ENCODE measurements around the gene MCAM. TPM values are rescaled to one million over a fixed set of nuclear protein-coding genes. Genes with fewer than 3 reads are reported as not detected.

MCAM gene
- total RNA-seq, 1 experiment from 2014 or later: 38.8 TPM

DNA sequence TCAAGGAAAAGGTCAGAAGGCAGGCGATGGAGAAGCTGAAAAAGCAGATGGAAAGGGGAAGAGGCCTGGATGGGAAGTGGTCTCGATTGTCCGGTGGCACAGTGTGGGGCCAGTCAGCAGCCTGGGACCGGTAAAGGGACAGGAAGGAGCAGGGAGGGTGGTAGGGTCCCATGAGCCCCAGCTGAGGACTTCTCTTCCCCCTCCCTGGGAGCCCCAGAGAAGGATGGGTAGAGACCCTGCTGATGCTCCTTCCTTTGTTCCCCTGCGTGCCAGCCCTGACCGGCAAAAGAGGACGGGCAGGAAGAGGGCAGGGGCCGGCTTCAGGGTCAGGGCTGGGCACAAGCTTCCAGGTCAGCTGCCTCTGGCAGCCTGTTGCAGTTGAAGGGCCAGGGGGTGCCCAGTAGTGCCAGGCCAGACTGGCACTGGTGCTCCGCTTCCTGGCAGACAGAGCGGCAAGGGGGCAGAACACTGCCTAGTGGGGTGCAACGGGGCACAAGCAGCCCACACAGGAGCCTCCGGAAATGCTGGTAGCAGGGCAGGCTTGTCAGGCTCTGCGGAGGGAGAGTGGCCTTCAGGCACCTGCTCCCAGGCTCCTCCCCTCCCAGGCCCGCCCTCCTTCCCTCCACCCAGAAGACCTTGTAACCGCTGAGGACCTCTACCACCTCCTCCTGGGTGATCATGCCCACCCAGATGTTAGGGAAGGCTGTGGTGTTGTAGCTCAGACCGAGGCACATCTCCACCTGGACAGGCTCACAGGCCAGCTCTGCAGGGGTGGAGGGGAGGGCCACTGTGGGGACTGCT is 24.5 kb upstream of the MCAM start:
- Histone ChIP-seq H3K4me3 (no peak overlapping the region), H3K79me2 (ENCODE audit: low read depth) (0 out of 2 replicates have a peak, but pooled peaks cover 3% of the 10 kb centered on the region), H3F3A (ENCODE audit: insufficient read depth, low read depth) (peaks cover 24% of the 10 kb centered on the region; the same call in 1 of the 2 replicates), H3K27me3 (ENCODE audit: insufficient read depth, low read depth) (peaks cover 26% of the 10 kb centered on the region), H3K9me2 (ENCODE audit: insufficient read depth) (no peaks in the 10 kb centered on the region), H3K9me3 (ENCODE audit: insufficient read depth, low read depth) (no peaks in the 10 kb centered on the region), H3K36me3 (ENCODE audit: low read depth) (no peaks in the 10 kb centered on the region), H3K4me1 (replicated peaks; ENCODE audit: insufficient read depth) (peaks cover 8% of the 10 kb centered on the region; the same call in 1 of the 2 replicates), H3K4me2 (no peak overlapping the region), H4K20me1 (ENCODE audit: insufficient read depth) (no peaks in the 10 kb centered on the region), H2AFZ (no peak overlapping the region), H3K27ac (no peak overlapping the region)
- ChIA-PET POLR2A (ENCODE audit: unreplicated experiment) (interaction anchor here (0.7 kb wide), 1 partner anchor 293 kb away, joined by 3 read pairs; no protein-coding TSS in a partner anchor), CTCF (interaction anchor here (1.4 kb wide), 1 partner anchor 33 kb away, joined by 9 read pairs; no protein-coding TSS in a partner anchor)
- no TSS peak for BruUV-seq (replicated peaks)
- TF ChIP-seq, protein P1, sequence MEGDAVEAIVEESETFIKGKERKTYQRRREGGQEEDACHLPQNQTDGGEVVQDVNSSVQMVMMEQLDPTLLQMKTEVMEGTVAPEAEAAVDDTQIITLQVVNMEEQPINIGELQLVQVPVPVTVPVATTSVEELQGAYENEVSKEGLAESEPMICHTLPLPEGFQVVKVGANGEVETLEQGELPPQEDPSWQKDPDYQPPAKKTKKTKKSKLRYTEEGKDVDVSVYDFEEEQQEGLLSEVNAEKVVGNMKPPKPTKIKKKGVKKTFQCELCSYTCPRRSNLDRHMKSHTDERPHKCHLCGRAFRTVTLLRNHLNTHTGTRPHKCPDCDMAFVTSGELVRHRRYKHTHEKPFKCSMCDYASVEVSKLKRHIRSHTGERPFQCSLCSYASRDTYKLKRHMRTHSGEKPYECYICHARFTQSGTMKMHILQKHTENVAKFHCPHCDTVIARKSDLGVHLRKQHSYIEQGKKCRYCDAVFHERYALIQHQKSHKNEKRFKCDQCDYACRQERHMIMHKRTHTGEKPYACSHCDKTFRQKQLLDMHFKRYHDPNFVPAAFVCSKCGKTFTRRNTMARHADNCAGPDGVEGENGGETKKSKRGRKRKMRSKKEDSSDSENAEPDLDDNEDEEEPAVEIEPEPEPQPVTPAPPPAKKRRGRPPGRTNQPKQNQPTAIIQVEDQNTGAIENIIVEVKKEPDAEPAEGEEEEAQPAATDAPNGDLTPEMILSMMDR (conservative IDR thresholded peaks at IDR 0.05): no peak
- TF ChIP-seq EZH2 (IDR thresholded peaks at IDR 0.05; ENCODE audit: low read depth): no peak
- no peak for DNase-seq
- intact Hi-C loops (cut with micrococcal nuclease; ENCODE audit: unreplicated experiment): no loop called here

DNA sequence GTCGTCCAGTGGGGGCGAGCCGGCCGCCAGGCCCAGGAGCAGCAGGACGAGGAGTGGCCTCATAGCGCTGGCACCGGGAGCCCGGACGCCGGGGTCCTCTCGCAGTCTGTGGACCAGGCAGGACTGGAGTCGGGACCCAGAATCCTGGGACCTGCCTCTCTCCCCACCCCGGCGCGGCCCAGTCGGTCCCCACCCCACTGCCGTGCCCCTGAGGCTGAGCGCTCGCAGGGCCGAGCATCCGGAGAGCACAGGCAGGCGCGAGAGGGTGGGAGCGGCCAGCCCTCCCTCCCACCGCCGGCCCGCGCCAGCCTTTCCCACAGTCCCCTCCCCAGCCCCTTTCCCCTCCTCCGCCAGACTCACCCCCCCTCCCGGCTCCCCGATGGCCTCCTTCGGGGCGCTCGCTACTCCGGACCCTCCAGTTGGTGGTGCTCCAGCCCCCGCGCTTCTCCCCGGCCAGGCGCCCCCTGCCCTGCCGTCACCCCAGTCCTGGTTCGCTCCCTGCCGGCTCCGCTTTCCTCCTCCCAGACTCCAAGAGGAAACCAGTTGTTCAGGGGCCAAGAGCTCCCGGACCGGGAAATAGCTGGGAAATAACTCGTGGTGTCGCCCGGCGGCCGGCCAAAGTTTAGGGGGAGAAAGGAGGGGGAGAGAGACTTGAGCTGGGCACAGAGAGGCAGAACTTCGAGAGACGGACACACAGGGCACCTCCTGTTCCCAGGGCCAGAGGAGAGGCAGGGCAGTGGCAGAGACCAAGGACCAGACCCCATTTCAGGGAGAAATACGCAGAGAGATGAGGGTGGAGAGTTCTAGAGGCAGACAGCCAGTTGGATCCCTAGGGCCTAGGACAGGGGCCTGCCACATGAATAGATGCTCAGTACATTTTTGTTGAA is 23.6 kb upstream of the MCAM start, which contains the start of gene C1QTNF5:
Gene C1QTNF5 (minus strand): TSS at position 549 of the 887 bp plus-strand sequence. CDS start 486 bp downstream, at position 63.
- TF ChIP-seq, protein P1 (conservative IDR thresholded peaks at IDR 0.05): no peak
- TF ChIP-seq EZH2 (IDR thresholded peaks at IDR 0.05; ENCODE audit: low read depth): no peak
- intact Hi-C loops (cut with micrococcal nuclease; ENCODE audit: unreplicated experiment): no loop called here
- H3K4me1 ChIP-seq (replicated peaks; ENCODE audit: insufficient read depth): peaks cover 9% of the 10 kb centered on the region
- peaks cover 10% of the 10 kb centered on the region for H3K79me2 ChIP-seq (ENCODE audit: low read depth)
- peaks cover 25% of the 10 kb centered on the region; the same call in 1 of the 2 replicates for H3F3A ChIP-seq (ENCODE audit: insufficient read depth, low read depth)
- peaks cover 17% of the 10 kb centered on the region for H3K27me3 ChIP-seq (ENCODE audit: insufficient read depth, low read depth)
- no peaks in the 10 kb centered on the region for H3K36me3 ChIP-seq (ENCODE audit: low read depth)
- H3K27ac ChIP-seq: no peak within 1 kb of the TSS
- H2AFZ ChIP-seq: no peak within 1 kb of the TSS
- H3K4me3 ChIP-seq: no peak within 1 kb of the TSS
- H3K4me2 ChIP-seq: no peak within 1 kb of the TSS
- H3K9me3 ChIP-seq (ENCODE audit: insufficient read depth, low read depth): no peaks in the 10 kb centered on the region
- no peak for DNase-seq
- POLR2A ChIA-PET (ENCODE audit: unreplicated experiment): interaction anchor here (0.7 kb wide), 1 partner anchor 293 kb away, joined by 3 read pairs; no protein-coding TSS in a partner anchor
- no peaks in the 10 kb centered on the region for H4K20me1 ChIP-seq (ENCODE audit: insufficient read depth)
- no peaks in the 10 kb centered on the region for H3K9me2 ChIP-seq (ENCODE audit: insufficient read depth)
- BruUV-seq (replicated peaks): no TSS peak
- CTCF ChIA-PET: interaction anchor here (0.6 to 1.4 kb wide), 8 partner anchors 28 to 843 kb away, joined by 3 to 9 read pairs (median 3); no protein-coding TSS in a partner anchor

Data from PC-9 (cell line).